ENCODE results near the gene KLF6.

KLF6 gene

DNA sequence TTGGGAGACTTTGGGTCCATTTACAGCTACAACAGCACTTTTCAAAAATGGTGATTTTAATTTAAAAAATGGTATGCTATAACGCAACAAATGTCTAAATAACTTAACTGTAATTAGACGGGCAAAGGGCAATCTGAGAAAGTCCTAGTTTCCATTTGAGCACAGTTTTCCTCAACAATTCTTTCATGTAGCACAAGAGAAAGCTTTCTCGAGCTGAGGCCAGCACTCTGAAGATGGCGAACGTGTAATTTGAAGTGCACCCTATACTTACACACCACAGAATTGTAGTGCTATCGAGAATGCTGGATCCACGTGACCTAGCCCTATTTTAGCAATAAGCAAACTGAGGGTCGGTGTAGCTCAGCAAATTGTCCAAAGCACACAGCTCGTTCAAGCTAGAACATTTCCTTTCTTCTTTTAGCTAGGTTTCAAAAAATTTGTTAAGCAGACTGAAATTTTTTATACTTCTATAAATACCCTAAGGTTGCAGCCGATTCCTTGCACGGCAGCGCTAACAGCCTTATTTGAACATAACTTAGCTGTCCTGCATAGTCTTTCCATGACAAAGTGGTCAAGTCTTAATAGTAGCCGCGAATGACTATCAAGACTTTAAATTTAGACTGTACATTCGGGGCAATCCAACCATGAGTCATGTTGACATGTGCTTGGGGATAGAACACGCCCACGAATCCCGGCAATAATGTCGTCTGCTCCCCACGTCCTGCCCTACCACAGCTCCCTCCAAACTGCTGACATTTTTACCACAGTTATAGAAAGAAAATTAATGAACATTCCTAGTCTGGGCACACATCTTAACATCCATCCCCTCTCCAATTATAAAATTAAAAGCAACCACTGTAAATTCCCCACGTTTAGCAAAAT lies 10.0 kb downstream of the KLF6 start:
- Histone ChIP-seq H3K4me3 (IDR thresholded peaks at IDR 0.05; ENCODE audit: insufficient read depth, low read depth, low read length) (no peak overlapping the region), H3K79me2 (ENCODE audit: insufficient read depth, low read depth) (peaks cover 23% of the 10 kb centered on the region), H3K9ac (no peak overlapping the region), H3K36me3 (ENCODE audit: insufficient read depth) (peaks cover 18% of the 10 kb centered on the region; the same call in 1 of the 2 replicates), H2AFZ (ENCODE audit: low read depth) (no peak overlapping the region), H3K4me2 (no peak overlapping the region), H4K20me1 (ENCODE audit: insufficient read depth) (no peaks in the 10 kb centered on the region), H3K4me1 (ENCODE audit: low read depth, poor library complexity, severe bottlenecking) (peaks cover 22% of the 10 kb centered on the region), H3K27ac (no peak overlapping the region), H3K27me3 (ENCODE audit: insufficient read depth, low read depth) (no peaks in the 10 kb centered on the region)
- TF ChIP-seq, protein P1, sequence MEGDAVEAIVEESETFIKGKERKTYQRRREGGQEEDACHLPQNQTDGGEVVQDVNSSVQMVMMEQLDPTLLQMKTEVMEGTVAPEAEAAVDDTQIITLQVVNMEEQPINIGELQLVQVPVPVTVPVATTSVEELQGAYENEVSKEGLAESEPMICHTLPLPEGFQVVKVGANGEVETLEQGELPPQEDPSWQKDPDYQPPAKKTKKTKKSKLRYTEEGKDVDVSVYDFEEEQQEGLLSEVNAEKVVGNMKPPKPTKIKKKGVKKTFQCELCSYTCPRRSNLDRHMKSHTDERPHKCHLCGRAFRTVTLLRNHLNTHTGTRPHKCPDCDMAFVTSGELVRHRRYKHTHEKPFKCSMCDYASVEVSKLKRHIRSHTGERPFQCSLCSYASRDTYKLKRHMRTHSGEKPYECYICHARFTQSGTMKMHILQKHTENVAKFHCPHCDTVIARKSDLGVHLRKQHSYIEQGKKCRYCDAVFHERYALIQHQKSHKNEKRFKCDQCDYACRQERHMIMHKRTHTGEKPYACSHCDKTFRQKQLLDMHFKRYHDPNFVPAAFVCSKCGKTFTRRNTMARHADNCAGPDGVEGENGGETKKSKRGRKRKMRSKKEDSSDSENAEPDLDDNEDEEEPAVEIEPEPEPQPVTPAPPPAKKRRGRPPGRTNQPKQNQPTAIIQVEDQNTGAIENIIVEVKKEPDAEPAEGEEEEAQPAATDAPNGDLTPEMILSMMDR (conservative IDR thresholded peaks at IDR 0.05; ENCODE audit: low read depth, low read length), result no peak

DNA sequence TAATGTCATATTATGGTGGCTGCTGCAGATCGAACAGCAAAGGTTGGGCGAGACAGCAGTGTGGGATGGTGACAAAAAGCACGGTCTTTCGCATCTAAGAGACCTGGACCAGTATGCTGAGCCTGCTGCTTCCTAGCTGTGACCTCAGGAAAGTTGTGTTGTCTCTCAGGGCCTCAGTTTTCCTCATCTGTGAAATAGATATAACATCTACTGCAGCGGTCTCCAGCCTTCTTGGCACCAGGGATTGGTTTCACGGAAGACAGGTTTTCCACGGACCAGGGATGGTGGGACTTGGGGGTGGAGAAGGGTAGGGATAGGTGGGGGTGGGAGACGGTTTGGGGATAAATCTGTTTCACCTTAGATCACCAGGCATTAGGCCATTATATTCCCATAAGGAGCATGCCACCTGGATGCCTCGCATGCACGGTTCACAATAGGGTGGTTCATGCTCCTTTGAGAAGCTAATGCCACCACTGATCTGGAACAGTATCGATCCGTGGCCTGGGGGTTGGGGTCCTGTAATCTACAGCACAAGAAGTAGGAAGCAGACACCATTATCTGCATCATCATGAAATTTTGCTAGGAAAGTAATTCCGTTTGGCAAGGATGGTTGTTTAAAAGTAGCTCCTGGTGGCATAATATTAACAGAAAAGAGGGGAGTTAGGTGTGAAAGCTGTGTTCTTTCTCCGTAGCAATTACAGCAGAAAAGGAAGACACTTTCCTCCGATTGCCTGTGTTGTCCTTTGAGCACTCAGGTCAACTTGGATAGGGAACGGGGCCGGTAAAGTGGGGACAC lies 10.8 kb downstream of the KLF6 start:
- no peak overlapping the region for H3K4me3 ChIP-seq (IDR thresholded peaks at IDR 0.05; ENCODE audit: insufficient read depth, low read depth, low read length)
- TF ChIP-seq, protein P1 (conservative IDR thresholded peaks at IDR 0.05; ENCODE audit: low read depth, low read length), result no peak
- H4K20me1 ChIP-seq (ENCODE audit: insufficient read depth), result no peaks in the 10 kb centered on the region
- peaks cover 14% of the 10 kb centered on the region for H3K4me1 ChIP-seq (ENCODE audit: low read depth, poor library complexity, severe bottlenecking)
- no peak overlapping the region for H3K27ac ChIP-seq
- H3K27me3 ChIP-seq (ENCODE audit: insufficient read depth, low read depth), result no peaks in the 10 kb centered on the region
- H2AFZ ChIP-seq (ENCODE audit: low read depth), result no peak overlapping the region
- no peak overlapping the region for H3K9ac ChIP-seq
- H3K79me2 ChIP-seq (ENCODE audit: insufficient read depth, low read depth), result peaks cover 15% of the 10 kb centered on the region; the same call in 1 of the 2 replicates
- peaks cover 13% of the 10 kb centered on the region; the same call in 1 of the 2 replicates for H3K36me3 ChIP-seq (ENCODE audit: insufficient read depth)
- no peak overlapping the region for H3K4me2 ChIP-seq

DNA sequence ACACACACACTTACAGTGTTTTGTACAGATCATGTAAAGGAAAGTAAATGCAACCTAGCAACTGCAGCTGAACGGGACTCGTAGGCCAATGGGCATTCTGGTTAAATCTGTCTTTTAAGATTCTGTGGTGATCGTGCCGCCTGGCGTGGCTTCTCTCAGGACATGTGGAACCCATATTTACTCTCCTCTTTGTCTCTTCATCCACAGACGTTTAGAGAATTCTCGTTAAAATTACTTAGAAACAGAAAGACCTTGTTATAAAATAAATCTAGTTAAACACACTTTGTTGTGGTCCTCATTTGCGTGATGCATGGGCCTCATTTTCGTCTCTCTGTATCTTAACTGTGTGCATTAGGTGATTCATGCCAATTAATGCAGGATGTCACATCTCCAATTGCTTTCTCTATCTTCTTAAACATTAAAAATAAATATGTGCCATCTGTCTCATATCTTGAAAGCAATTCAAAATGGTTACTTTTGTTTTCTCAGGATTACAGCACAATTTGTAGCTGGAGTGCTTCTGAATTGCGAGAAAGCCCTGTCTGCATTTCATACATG lies 11.5 kb downstream of the KLF6 start:
- TF ChIP-seq, protein P1 (conservative IDR thresholded peaks at IDR 0.05; ENCODE audit: low read depth, low read length), result no peak
- no peaks in the 10 kb centered on the region for H4K20me1 ChIP-seq (ENCODE audit: insufficient read depth)

DNA sequence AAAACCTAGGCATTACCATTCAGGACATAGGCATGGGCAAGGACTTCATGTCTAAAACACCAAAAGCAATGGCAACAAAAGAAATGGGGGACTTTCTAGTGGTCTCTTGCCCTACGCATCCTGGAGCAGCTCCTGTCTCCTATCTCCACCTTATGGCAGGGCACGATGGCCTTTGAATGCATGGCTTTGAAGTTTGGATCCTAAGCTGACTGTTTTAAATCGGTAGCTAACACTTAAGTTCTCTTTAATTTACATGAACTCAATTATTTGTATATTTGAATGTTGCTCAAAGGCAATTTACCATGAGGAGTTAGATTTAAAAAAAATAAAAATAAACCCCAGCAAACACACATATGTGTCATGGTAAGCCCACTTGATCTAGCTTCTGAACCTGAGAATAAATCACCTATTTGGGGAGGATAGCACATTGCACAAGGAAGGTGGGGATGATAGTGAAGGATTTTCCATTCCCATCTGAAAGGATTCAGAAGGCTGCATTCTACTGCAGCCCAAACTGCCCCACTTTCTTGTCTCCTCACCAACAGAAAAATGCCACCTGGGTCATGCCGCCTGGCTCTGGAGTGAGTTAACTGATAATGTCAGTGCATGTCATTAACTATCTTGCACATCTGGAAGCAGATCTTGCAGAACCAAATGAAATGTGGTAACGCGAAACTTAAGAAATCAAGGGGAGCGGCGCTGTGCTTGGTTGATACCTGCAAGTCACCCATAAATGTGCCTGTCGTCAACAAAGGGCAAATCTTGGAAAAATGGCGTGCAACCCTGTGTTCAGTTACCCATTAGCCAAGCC lies 12.4 kb downstream of the KLF6 start:
- H2AFZ ChIP-seq (ENCODE audit: low read depth), result no peak overlapping the region
- no peak overlapping the region for H3K9ac ChIP-seq
- H3K4me3 ChIP-seq (IDR thresholded peaks at IDR 0.05; ENCODE audit: insufficient read depth, low read depth, low read length), result no peak overlapping the region
- no peaks in the 10 kb centered on the region for H3K79me2 ChIP-seq (ENCODE audit: insufficient read depth, low read depth)
- no peak overlapping the region for H3K27ac ChIP-seq
- peaks cover 7% of the 10 kb centered on the region; the same call in 1 of the 2 replicates for H3K36me3 ChIP-seq (ENCODE audit: insufficient read depth)
- H3K27me3 ChIP-seq (ENCODE audit: insufficient read depth, low read depth), result no peaks in the 10 kb centered on the region
- no peaks in the 10 kb centered on the region for H3K4me1 ChIP-seq (ENCODE audit: low read depth, poor library complexity, severe bottlenecking)
- H3K4me2 ChIP-seq, result no peak overlapping the region
- TF ChIP-seq, protein P1 (conservative IDR thresholded peaks at IDR 0.05; ENCODE audit: low read depth, low read length), result no peak
- no peaks in the 10 kb centered on the region for H4K20me1 ChIP-seq (ENCODE audit: insufficient read depth)

More for the DNA sequence above, 11.5 kb downstream of the KLF6 start:
- Histone ChIP-seq H3K79me2 (ENCODE audit: insufficient read depth, low read depth) (peaks cover 8% of the 10 kb centered on the region; the same call in 1 of the 2 replicates), H3K4me1 (ENCODE audit: low read depth, poor library complexity, severe bottlenecking) (peaks cover 7% of the 10 kb centered on the region), H2AFZ (ENCODE audit: low read depth) (no peak overlapping the region), H3K9ac (no peak overlapping the region), H3K36me3 (ENCODE audit: insufficient read depth) (peaks cover 13% of the 10 kb centered on the region; the same call in 1 of the 2 replicates), H3K27me3 (ENCODE audit: insufficient read depth, low read depth) (no peaks in the 10 kb centered on the region), H3K4me3 (IDR thresholded peaks at IDR 0.05; ENCODE audit: insufficient read depth, low read depth, low read length) (no peak overlapping the region), H3K4me2 (no peak overlapping the region), H3K27ac (no peak overlapping the region)

Data from KMS-11 (cell line).